ENCODE measurements around the gene SAXO1. TPM values are rescaled to one million over a fixed set of nuclear protein-coding genes. Genes with fewer than 3 reads are reported as not detected.

SAXO1 gene
- total RNA-seq, 4 donors from 2014 or later = not detected

- Histone ChIP-seq H3K9me3 (no peaks in the 10 kb centered on the region), H3K27me3 (no peaks in the 10 kb centered on the region), H3K36me3 (no peaks in the 10 kb centered on the region), H3K27ac (no peak overlapping the region), H3K4me3 (no peak overlapping the region), H3K4me1 (no peaks in the 10 kb centered on the region)
- no peak for DNase-seq
- TF ChIP-seq, protein P1, sequence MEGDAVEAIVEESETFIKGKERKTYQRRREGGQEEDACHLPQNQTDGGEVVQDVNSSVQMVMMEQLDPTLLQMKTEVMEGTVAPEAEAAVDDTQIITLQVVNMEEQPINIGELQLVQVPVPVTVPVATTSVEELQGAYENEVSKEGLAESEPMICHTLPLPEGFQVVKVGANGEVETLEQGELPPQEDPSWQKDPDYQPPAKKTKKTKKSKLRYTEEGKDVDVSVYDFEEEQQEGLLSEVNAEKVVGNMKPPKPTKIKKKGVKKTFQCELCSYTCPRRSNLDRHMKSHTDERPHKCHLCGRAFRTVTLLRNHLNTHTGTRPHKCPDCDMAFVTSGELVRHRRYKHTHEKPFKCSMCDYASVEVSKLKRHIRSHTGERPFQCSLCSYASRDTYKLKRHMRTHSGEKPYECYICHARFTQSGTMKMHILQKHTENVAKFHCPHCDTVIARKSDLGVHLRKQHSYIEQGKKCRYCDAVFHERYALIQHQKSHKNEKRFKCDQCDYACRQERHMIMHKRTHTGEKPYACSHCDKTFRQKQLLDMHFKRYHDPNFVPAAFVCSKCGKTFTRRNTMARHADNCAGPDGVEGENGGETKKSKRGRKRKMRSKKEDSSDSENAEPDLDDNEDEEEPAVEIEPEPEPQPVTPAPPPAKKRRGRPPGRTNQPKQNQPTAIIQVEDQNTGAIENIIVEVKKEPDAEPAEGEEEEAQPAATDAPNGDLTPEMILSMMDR (IDR thresholded peaks at IDR 0.05) = no peak
- TF ChIP-seq POLR2A (IDR thresholded peaks at IDR 0.05) = no peak
Observed at GRCh38 chr9:18923671-18924430, 109.2 kb downstream of the SAXO1 start.

DNA sequence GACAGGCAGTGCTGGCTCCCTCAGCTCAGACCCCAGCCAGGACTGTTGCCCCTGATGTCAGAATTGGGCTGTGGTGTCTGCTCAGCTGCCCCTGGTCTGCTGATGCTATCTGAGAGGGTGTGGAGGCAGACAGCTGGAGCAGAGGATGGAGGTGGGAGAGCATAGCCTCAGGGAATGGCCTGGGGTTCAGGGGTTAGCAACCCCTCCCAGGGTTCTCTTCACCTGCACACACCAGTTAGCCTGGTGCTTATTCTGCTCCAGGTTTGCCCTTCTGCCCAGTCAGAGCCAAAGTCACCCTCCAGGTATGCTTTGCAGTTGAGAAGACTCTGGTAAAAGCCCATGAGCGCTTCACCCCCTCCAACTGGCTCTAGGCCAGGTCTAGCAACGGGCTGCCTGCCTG, 109.8 kb downstream of the SAXO1 start:
- H3K27ac ChIP-seq = no peak overlapping the region
- no peak for DNase-seq
- TF ChIP-seq POLR2A (IDR thresholded peaks at IDR 0.05) = no peak
- TF ChIP-seq, protein P1 (IDR thresholded peaks at IDR 0.05) = no peak
- no peaks in the 10 kb centered on the region for H3K36me3 ChIP-seq
- no peaks in the 10 kb centered on the region for H3K9me3 ChIP-seq
- no peaks in the 10 kb centered on the region for H3K27me3 ChIP-seq
- no peak overlapping the region for H3K4me3 ChIP-seq
- no peaks in the 10 kb centered on the region for H3K4me1 ChIP-seq

DNA sequence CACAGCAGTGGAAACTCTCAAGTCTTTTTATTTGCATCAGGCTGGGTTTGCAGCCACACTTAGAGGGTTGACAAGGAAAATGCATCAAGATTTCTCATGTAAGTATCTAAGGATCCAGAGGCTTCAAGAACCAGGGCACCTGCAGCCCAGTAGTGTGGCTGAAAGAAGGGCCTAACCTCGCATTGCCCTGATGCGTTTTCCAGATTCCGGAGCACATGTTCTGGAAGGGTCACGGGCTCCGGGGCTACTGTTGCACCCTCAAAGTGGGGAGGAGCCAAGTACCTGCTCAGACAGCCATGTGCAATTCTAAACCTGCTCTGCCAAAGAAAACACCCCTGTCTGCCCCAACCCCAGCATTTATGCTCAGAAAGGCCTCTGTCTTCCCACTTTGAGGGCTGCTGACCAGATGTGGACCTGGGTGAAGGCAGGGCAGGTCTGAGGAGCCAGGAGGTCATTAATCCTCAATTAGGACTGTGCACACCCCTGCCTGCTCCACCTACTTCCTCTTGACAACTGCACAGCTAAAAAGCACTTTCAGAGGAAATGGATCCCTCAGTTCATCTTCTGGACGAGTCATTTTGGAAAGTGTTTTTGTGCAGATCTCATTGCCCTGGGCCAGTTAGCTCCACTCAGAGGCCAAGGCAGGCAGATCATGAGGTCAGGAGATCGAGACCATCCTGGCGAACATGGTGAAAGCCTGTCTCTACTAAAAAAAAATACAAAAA, 110.7 kb downstream of the SAXO1 start:
- TF ChIP-seq, protein P1 (IDR thresholded peaks at IDR 0.05) = no peak
- TF ChIP-seq POLR2A (IDR thresholded peaks at IDR 0.05) = no peak
- Histone ChIP-seq H3K4me3 (no peak overlapping the region), H3K9me3 (no peaks in the 10 kb centered on the region), H3K4me1 (no peaks in the 10 kb centered on the region), H3K27me3 (no peaks in the 10 kb centered on the region), H3K36me3 (no peaks in the 10 kb centered on the region), H3K27ac (no peak overlapping the region)
- no peak for DNase-seq

- TF ChIP-seq, protein P1 (IDR thresholded peaks at IDR 0.05) = no peak
- TF ChIP-seq POLR2A (IDR thresholded peaks at IDR 0.05) = no peak
- Histone ChIP-seq H3K4me3 (no peak overlapping the region), H3K27me3 (no peaks in the 10 kb centered on the region), H3K36me3 (no peaks in the 10 kb centered on the region), H3K9me3 (no peaks in the 10 kb centered on the region), H3K27ac (no peak overlapping the region), H3K4me1 (no peaks in the 10 kb centered on the region)
- DNase-seq = no peak
Observed at GRCh38 chr9:18921366-18922075, 111.5 kb downstream of the SAXO1 start.

- H3K27me3 ChIP-seq = no peaks in the 10 kb centered on the region
- H3K4me3 ChIP-seq = no peak overlapping the region
- H3K9me3 ChIP-seq = no peaks in the 10 kb centered on the region
- DNase-seq = no peak
- no peak overlapping the region for H3K27ac ChIP-seq
- H3K36me3 ChIP-seq = no peaks in the 10 kb centered on the region
- TF ChIP-seq POLR2A (IDR thresholded peaks at IDR 0.05) = no peak
- TF ChIP-seq, protein P1 (IDR thresholded peaks at IDR 0.05) = no peak
- no peaks in the 10 kb centered on the region for H3K4me1 ChIP-seq
Observed at GRCh38 chr9:18920141-18921084, 112.6 kb downstream of the SAXO1 start.
